Measurements from ENCODE around the gene CFAP99. TPM values are rescaled to one million over a fixed set of nuclear protein-coding genes. Genes with fewer than 3 reads are reported as not detected.

Gene CFAP99
- polyA plus RNA-seq, 1 donor (not counting 4 experiments of a cell fraction or from before 2014, with no cell fraction given) = not detected

- Histone ChIP-seq H3K4me2 (ENCODE audit: control insufficient read depth, extremely low read depth, insufficient read depth, low read depth, low read length) (no peak overlapping the region), H4K20me1 (ENCODE audit: control insufficient read depth, extremely low read depth, insufficient read depth, low read length) (no peaks in the 10 kb centered on the region), H3K9me1 (ENCODE audit: control insufficient read depth, extremely low read depth, insufficient read depth, low read length) (no peaks in the 10 kb centered on the region), H3K9ac (ENCODE audit: control insufficient read depth, extremely low read depth, insufficient read depth, low read length) (no peak overlapping the region), H3K79me2 (ENCODE audit: control insufficient read depth, insufficient read depth, low read length) (no peaks in the 10 kb centered on the region), H3K27me3 (ENCODE audit: control insufficient read depth, extremely low read depth, insufficient read depth, low read length) (peaks cover 9% of the 10 kb centered on the region), H3K4me3 (ENCODE audit: control insufficient read depth in 2 of 3, extremely low read depth in 1 of 3, insufficient read depth in 2 of 3, low read depth in 1 of 3, low read length in 3 of 3) (no peak overlapping the region), H3K4me1 (ENCODE audit: control insufficient read depth, extremely low read depth, insufficient read depth, low read length) (no peaks in the 10 kb centered on the region), H3K9me3 (ENCODE audit: control insufficient read depth, low read depth, low read length) (no peaks in the 10 kb centered on the region), H2AFZ (ENCODE audit: control insufficient read depth, low read length) (no peak overlapping the region), H3K36me3 (ENCODE audit: control insufficient read depth in 2 of 2, extremely low read depth in 1 of 2, insufficient read depth in 2 of 2, low read length in 2 of 2) (no peaks in the 10 kb centered on the region), H3K27ac (ENCODE audit: control insufficient read depth, insufficient read depth, low read length) (no peak overlapping the region)
- dilution Hi-C loops (cut with MboI; ENCODE audit: extremely low pct_ligation_motif_present, low sequenced_read_pairs) = no loop called here
- TF ChIP-seq CTCF (optimal IDR thresholded peaks at IDR 0.05 in 1 of 3, IDR thresholded peaks at IDR 0.05 in 1 of 3, conservative IDR thresholded peaks at IDR 0.05 in 1 of 3; ENCODE audit: extremely low read depth in 1 of 3, insufficient read depth in 2 of 3, low read length in 3 of 3) (no peak), EZH2 (IDR thresholded peaks at IDR 0.05; ENCODE audit: low read length) (no peak)
- DNase-seq (ENCODE audit: low read depth, low spot score) (no peak), FAIRE-seq (no peak)
Measured at GRCh38 chr4:2450394-2451035, 31.8 kb downstream of the CFAP99 start.

- no peak overlapping the region for H3K27ac ChIP-seq (ENCODE audit: control insufficient read depth, insufficient read depth, low read length)
- no peaks in the 10 kb centered on the region for H3K36me3 ChIP-seq (ENCODE audit: control insufficient read depth in 2 of 2, extremely low read depth in 1 of 2, insufficient read depth in 2 of 2, low read length in 2 of 2)
- TF ChIP-seq EZH2 (IDR thresholded peaks at IDR 0.05; ENCODE audit: low read length) = no peak
- TF ChIP-seq CTCF (optimal IDR thresholded peaks at IDR 0.05 in 1 of 3, IDR thresholded peaks at IDR 0.05 in 1 of 3, conservative IDR thresholded peaks at IDR 0.05 in 1 of 3; ENCODE audit: extremely low read depth in 1 of 3, insufficient read depth in 2 of 3, low read length in 3 of 3) = no peak
- H3K9ac ChIP-seq (ENCODE audit: control insufficient read depth, extremely low read depth, insufficient read depth, low read length) = no peak overlapping the region
- dilution Hi-C loops (cut with MboI; ENCODE audit: extremely low pct_ligation_motif_present, low sequenced_read_pairs) = no loop called here
- no peak overlapping the region for H3K4me2 ChIP-seq (ENCODE audit: control insufficient read depth, extremely low read depth, insufficient read depth, low read depth, low read length)
- H3K79me2 ChIP-seq (ENCODE audit: control insufficient read depth, insufficient read depth, low read length) = no peaks in the 10 kb centered on the region
- no peak for DNase-seq (ENCODE audit: low read depth, low spot score)
- no peaks in the 10 kb centered on the region for H3K9me3 ChIP-seq (ENCODE audit: control insufficient read depth, low read depth, low read length)
- no peak for FAIRE-seq
- H3K4me3 ChIP-seq (ENCODE audit: control insufficient read depth in 2 of 3, extremely low read depth in 1 of 3, insufficient read depth in 2 of 3, low read depth in 1 of 3, low read length in 3 of 3) = no peak overlapping the region
- H4K20me1 ChIP-seq (ENCODE audit: control insufficient read depth, extremely low read depth, insufficient read depth, low read length) = no peaks in the 10 kb centered on the region
- H3K27me3 ChIP-seq (ENCODE audit: control insufficient read depth, extremely low read depth, insufficient read depth, low read length) = peaks cover 11% of the 10 kb centered on the region
- H2AFZ ChIP-seq (ENCODE audit: control insufficient read depth, low read length) = no peak overlapping the region
- no peaks in the 10 kb centered on the region for H3K4me1 ChIP-seq (ENCODE audit: control insufficient read depth, extremely low read depth, insufficient read depth, low read length)
- H3K9me1 ChIP-seq (ENCODE audit: control insufficient read depth, extremely low read depth, insufficient read depth, low read length) = no peaks in the 10 kb centered on the region
Measured at GRCh38 chr4:2451036-2451520, 32.3 kb downstream of the CFAP99 start.

All from keratinocyte (primary cell).